GM12892 (cell line): ENCODE data around the gene RNU4-1.

Source experiments
- POLR2A ChIP-seq: IDR thresholded peaks from 2 replicates; pipeline ENCODE4 v1.6.1; 2011; ENCODE audit warnings: low read depth, low read length, control low read depth
- POLR2AphosphoS5 ChIP-seq: IDR thresholded peaks from 2 replicates; pipeline ENCODE4 v1.6.1; 2011; ENCODE audit warnings: low read depth, low read length, control low read depth
- TAF1 ChIP-seq: IDR thresholded peaks from 2 replicates; pipeline ENCODE4 v1.6.1; 2011; ENCODE audit warnings: low read depth, mild to moderate bottlenecking, control low read depth, low read length, borderline replicate concordance

DNA sequence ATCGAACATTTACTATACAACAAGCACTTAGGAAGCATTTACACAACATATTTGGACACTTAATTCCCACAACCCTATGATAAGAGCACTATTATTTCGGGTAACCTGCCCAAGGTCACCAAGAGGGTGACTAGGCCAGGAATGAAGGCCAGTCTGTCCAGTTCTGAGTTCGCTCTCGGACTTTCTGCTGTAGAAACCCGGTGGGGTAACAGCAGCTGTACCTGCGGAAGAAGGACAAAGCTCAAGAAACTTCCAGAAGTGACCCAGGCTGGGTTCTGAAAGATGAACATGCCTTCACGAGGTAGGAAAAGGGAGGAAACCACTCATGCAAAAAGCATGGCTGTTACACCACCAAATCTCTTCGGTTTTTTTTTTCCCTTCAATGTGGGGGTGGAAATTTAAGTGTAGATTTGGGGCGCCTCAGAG lies 23.8 kb upstream of the RNU4-1 start:
- TF ChIP-seq POLR2AphosphoS5 (no peak), POLR2A (no peak), TAF1 (no peak)
